CD4-positive, alpha-beta T cell treated with Interleukin-15 for 1 hour (primary cell): ENCODE results near the gene CALU.

Source experiments
- DNase-seq: peaks from one replicate; pipeline ENCODE4 v3.0.0-alpha.2; 2020

CALU gene

DNA sequence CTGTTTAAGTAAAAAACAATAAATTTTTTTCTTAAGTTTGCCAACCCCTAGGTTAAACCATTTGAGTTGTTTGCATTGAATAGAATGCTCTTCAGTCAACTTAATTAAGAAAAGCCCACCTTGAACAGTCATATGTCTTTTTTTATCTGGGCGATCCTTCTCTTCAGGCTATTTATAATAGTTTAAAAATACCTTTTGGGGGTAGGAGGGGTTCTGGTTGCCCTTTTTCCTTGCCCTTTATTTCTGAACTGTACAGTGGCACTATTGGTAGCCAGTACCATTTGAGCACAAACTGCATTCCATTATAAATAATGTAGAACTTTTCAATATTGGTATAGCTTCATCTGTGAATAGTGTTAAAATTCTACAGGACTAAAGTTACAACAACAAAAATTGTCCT lies 13.1 kb downstream of the CALU start:
- DNase-seq, result no peak

DNA sequence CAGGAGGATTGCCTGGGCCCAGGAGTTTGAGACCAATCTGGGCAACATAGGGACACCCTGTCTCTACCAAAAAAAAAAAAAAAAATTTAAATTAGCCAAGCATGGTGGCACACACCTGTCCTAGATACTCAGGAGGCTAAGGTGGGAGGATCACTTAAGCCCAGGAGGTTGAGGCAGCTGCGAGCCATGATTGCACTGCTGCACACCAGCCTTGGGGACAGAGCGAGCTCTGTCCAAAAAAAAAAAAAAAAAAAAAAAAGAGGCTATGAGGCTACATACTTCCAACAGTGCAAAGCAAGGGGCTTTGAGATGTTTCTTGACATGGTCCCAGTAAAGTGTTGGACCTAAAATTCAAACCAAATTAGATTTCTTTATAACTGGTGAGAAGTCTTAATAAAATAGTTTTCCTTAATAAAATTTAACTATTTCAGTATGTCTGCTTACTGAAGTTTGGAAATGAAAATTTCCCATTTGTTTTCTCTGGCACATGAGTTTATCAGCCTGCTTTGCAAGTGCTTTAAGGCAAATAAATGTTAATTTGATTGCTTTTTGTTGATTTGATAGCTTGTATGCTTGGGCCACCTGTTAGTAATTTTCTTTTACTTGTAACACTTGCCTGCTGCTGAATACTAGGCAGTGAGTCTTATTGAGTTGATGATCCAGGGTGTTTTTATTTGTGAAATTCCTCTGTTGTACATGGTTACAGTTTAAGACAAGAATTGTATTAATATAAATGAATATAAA lies 16.1 kb downstream of the CALU start:
- no peak for DNase-seq

DNA sequence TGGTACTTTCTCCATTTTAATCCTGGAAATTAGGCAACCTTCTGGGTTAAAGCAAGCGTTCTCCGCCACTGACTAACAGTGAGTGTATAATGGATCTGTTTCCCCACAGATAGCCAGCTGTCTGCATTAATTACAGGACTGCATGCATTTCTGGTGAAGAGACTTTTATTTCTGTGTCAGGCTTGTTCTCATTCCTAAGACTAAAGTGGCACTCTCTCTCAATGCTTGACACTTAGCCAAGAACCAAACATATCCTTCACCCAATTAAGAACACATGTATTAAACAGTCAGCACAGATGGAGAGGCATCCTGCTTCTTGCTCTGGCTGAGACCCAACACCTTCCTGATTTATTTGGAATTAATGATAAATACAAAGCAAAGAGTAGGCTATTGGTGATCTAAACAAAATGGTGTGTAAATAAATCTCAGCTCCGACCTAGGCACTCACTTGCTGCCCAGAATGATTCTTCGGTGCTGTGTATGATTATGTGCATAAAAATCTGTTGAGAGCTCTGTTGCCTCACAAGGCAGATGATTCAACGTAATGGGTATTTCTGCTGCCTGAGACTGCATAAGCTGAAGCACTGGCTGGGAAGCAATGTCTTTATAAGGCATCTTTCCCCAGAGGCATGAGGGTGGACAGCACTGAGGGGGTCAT lies 16.8 kb downstream of the CALU start:
- no peak for DNase-seq

DNA sequence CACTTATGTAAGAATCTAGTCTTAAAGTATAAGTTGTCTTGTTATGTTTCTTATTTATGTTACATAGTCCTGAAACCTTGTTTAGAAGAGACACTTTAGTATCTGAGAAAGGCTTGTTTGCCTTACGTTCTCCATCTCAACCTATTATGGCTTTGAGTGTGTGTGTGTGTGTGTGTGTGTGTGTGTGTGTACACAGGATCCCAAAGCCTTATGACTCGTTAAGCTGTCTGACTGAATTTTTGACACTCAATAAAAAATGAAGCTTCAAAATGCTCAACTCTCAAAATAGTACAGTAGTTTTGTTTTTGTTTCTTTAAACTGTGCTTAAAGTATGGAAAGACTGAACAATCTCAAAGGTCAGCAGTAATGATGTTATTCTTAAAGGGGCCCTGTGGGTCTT lies 18.0 kb downstream of the CALU start:
- DNase-seq, result no peak

DNA sequence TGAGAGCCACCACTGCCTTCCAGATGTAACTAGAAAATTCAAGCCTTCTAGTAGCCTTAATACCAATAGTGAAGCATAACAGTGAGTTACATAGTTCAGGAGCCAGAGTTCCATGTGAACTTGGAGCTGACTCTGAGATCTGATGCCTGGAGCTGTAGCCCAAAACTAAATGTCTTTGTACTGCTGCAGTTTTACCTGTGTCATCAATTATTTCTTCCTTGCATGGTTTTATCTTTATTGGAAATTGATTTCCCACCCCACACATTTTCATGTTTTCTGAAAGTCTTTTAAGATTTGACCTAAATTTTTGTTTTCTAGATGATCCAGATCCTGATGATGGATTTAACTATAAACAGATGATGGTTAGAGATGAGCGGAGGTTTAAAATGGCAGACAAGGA lies 19.4 kb downstream of the CALU start:
- DNase-seq, result no peak

DNA sequence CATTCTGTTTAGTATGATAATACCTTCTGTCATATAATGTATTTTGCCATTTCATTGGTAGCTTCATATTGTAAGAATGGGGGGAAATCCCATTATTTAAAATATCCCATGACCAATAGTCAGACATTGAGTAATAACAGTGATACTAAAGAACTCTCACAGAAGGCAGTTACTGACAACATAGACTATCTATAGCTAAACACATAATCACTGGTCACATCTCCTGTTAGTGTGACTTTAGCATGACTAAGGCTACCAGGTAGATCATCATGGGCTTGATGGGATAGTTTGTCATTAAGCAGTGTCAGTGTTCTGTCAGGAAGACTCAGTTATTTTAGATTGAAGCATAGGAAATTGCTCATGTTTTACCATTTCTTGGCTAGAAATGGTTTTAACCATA lies 20.1 kb downstream of the CALU start:
- no peak for DNase-seq

DNA sequence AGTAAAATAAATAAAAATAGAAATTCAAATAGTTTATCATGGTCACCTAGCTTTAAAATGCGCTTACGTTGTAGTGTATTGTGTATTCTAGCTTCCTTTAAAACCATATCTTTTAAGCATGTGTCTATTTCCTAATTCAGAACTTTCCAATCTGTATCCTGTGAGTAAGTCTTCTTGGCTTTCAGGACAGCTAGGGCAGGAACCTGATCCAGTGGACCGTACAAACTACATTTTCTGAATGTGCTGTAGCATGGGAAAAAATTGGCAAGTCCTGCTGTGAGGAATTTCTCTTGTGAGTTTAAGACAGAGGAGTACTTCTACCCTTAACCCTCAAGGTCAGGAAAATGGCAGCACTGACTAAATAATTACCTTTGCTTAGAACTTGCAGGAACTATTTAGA lies 24.4 kb downstream of the CALU start:
- no peak for DNase-seq

DNA sequence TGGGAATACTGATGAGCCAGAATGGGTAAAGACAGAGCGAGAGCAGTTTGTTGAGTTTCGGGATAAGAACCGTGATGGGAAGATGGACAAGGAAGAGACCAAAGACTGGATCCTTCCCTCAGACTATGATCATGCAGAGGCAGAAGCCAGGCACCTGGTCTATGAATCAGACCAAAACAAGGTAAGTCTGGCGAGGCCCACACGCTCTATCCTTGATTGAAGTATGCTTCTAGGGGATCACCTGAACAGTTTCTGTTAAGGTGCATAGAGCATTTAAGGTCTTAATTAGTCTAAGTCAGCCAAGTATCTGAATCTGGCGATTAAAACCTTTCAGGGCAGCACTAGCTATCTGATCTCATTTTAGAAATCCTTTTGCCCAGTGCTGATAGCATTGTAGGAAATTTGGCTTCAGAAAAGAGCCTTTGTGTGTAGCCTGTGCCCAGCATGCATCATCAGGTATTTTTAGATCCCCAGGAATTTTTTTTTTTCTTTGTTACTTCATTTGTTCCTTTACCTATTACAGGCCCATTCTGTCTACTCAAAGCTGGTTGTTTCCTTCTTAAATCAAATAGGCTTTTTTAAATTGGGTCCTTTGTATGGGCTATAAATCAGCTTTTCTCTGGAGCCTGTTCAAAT lies 28.4 kb downstream of the CALU start:
- DNase-seq, result no peak

DNA sequence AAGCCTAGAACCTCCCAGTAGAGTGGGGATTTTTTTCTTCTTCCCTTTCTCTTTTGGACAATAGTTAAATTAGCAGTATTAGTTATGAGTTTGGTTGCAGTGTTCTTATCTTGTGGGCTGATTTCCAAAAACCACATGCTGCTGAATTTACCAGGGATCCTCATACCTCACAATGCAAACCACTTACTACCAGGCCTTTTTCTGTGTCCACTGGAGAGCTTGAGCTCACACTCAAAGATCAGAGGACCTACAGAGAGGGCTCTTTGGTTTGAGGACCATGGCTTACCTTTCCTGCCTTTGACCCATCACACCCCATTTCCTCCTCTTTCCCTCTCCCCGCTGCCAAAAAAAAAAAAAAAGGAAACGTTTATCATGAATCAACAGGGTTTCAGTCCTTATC lies 31.1 kb downstream of the CALU start:
- DNase-seq, result no peak

DNA sequence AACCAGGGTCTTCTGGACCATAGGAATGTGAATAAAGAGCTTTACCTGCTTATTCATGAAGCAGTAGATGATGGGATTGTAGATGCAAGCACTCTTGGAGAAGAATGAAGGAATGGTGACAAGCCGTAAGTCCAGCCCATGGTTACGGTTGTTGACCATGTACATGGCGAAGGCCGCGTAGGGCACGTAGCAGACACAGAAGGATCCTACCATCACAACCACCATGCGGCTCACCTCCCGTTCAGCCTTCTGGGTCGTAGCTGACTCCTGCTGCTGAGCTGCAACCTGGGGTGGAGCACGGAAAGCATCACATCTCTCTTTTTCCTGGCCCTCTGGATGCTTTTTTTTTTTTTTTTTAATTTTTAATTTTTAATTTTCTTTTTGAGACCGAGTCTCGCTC lies 34.4 kb downstream of the CALU start:
- no peak for DNase-seq

DNA sequence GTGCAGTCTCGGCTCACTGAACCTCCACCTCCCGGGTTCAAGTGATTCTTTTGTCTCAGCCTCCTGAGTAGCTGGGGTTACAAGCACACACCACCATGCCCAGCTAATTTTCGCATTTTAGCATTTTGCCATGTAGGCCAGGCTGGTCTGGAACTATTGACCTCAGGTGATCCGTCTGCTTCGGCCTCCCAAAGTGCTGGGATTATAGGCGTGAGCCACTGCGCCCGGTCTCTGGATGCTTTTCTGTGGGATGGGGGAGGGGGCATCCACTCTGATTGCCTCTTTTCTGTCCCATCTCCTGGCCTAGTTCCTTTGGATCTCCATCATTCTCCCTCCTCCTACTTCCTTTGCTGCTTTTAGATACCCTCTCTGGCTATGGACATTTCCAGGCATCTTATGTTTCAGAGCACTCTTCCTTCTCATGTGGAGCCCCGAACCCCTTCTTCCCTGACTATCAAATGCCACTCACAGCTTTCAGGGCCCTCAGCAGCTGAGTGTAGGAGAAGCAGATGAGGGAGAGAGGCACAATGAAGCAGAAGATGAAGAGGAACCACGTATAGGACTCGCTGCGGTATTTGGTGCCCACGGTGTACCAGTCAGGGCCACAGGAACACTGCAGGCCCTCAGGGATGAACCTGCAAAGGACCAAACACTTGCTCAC lies 35.0 kb downstream of the CALU start:
- no peak for DNase-seq

DNA sequence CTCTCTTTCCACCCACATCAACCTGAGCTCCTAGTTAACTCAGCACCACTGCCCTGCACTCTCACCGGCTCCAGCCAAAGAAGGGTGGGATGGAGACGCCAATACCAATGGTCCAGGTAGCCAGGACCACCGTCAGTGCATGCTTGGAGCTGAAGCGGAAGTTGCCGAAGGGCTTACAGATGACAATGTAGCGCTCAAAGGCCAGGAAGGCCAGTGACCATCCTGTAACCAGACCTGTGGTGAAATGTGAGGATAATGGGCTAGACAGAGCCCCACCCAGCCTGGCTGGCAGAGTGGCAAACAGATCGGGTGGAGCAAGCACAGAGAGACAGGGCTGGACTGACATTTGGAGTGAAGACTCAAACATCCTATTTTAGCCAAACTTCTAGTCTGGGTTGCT lies 35.8 kb downstream of the CALU start:
- no peak for DNase-seq

DNA sequence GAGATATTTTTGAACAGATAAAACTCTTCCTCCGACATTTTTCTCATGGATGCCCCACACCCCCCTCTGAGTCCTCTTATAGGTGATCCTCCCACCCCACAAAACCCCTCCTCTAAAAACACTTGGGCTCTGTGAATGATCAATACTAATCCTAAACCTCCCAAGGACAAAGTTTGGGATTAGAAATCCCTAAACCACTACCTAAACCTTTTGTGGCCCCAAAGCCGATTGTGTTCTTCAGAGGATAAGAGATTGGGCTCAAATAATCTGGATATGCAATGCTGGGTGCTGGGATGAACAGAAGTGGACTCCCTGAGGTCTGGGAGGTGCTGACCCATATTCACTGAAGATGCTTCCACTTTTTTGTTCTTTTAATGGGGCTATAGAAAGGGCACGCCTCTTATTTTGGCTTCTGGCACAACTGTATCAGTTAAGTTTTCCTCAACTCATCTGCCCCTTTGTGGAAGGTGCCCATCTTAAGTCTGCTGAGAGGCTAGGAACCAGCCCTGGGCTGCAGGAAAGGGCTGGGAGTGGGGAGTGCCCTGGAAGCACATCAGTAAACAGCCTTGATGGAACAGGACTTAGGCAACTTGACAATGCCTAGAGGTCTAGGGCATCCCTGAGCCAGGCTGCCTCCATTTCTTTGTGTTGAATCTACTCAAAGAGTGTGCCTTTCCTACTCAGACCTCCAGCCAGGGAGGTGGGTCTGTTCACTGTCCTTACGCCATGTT lies 36.8 kb downstream of the CALU start, which contains the start of gene OPN1SW:
Gene OPN1SW, minus strand, starts transcription at position 51 of the 731 bp plus-strand sequence. Its CDS starts 13 bp downstream, at position 38.
- no peak for DNase-seq

DNA sequence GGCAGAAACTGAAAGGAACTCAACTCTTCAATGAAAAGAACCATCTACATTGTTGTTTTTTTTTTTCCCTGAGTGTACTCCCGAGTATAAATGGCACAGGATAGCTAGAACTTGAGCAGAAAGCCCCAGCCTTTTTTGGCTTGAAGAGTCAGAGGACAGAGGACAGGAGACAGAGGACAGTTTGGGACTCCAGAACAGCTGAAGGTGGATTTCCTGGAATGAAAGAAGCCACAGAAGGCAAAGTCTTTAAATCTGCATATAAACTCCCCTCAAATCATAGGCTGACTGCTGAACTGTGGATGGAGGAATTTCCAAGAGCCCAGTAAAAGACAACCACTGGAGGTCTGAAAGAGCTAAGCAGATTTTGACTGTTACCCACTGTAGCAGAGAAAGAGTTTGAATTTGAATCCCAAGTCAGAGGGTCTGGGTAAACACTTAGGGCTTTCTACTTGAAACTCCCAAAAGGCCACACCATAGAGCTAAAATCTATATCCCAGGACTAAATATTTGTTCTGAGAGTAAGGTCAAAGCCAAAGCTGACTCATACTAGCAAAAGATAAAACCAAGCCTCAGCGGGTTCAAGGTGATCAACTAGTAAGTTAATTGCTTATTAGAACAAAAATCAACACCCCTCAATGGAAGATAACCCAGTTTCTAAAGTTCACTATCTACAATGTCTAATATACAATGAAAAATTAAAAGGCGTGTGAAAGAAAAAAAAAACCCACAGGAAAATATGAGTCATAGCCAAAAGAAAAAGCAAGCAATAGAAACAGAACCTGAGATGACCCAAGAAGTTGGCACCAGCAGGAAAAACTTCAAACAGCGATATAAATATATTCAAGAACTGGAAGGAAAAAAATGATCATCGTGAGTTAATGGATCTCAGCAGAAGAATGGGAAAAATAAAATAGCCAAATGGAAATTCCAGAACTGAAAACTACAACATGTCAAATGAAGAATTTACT lies 38.3 kb downstream of the CALU start:
- DNase-seq, result no peak

DNA sequence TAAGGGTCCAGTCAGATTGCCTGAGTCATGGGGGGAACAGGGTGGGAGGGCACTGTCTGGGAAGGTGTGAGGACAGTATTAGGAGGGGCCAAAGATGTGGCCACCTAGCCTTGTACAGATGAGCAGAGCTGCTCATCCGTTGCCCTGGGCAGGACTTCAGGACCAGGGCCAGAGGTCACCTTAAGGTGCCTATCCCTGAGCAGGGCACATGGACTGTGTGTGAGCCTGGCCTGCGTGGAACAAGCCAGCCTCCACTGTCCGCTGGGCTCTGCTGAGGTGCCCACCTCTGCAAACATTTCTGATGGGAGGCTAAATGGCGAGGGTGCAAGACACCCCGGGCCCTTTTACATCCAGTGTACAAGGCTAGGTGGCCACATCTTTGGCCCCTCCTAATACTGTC lies 39.8 kb downstream of the CALU start:
- no peak for DNase-seq

DNA sequence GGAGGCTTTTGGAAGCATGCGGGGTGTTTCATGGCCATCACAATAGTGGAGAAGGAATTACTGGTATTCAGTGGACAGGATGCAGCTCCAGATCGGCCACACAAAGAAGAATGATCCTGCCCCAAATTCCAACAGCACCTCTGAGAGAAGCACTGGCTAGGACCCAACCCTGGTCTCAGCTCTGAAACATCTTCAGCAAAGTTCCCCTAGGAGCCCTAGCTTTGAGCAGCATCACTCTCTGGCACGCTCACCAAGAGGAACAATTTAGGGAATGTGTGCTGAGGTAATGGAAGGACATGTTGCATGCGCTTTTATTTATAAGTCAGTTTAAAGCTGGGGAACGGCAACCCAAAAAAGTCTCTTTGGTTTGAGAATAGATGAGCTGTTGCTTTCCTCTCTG lies 42.0 kb downstream of the CALU start:
- DNase-seq, result no peak

DNA sequence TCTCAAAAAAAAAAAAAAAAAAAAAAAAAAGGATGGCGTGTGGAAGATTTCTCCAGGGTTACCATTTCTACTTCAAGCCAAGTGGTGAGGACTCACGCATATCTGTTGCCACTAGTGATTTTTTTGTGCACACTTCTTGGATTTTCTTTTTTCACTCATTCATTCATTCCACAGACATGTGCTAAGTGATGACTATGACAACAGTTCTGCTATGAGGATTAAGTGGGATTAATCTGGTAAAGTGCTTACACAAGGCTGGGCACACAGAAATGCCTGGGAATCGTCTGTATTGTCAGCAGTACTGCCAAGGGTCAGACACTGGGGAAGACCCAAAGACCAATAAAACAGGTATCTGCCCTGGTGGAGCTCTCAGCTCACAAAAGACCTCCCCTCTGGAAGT lies 42.7 kb downstream of the CALU start:
- no peak for DNase-seq

DNA sequence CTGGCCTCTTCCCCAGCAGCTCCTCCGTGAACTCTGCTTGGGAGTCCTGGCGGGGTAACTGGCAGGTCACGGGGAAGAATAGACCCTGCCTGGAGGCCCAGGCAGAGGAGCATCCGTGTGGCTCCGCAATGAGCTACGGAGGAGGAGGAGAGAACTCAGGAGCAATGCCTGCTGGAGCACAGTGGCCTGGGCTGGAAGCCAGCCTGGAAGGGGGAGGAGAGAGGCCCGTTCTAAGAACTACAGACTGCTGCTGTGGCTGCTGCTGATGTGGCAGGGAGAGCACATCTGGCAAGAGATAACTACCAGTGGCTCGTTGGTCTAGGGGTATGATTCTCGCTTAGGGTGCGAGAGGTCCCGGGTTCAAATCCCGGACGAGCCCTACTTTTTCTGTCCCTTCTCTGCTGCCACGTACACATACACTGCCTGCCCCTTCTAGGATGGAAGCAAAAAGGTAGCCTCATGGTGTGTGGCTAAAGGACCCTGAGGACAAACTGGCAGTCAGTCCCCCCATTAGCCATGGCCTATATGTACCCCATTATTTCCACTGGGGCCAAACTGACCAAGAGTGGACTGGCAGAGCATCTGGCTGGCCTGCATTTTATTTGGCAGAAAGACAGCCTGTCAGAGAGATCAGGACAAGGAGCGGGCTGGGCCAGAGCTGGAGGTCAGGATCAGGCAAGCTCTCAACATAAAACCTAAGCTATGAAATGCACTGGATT lies 44.1 kb downstream of the CALU start:
- DNase-seq, result no peak

DNA sequence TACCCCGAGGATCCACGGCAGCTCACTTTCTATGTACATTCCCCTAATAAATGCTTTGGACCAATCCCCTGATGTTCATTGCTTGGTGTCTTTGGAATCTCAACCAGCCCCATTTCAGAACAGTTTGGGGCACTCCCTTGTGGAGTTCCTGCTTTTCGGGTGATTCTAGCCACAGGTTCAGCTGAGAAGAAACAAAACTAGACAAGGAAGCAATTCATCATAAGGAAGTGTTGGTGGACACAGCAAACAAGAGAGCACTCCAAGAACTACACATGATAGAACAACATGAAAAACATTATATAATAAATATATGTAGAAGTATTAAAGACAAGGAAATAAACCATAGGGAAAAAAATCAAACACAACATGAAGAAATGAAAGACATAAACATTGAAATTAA lies 46.6 kb downstream of the CALU start:
- DNase-seq, result no peak

DNA sequence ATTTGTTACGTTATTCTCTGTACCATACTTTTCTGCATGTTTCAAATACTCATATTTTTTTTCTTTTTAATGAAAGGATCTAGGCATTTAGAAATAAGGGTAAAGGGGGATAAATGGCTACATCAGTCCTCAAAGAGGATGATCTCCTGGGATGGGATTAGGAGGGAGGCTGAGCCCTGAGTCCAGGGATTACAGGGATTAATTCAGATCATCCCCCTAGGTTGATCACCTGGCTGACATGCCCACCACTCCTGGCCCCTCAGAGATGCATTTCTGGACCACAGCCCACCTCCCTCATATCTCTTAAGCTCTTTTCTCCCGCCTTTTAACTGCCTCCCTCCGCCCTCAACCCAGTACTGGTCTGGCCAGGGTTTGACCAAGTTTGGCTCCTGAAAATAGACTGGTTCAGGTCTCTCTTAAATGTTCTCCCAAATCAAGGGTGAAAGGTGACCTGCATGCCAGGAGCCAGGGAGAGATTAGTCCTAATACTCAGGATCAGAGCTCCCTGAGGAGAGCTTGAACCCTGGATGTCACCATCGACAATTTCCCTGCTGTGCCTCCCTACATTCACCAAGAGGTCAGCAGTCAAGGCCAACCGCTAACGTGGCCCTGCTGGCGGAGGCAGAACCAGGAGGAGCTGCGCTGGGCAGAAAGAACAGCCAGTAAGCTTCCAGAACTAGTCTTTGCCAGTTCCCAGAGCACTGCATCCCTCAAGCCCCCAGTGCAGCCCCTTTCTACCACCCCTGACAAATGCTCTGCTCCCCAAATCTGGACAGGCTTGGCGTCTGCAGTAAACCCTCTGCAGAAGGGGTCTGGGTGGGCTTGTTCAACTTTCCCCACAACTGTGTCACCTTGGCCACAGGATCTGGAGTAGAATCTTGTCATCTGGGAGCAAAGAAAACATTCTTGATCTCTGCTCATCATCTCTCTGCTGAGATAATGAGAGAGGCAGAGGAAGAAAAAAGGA lies 49.6 kb downstream of the CALU start:
- no peak for DNase-seq
